ENCODE measurements around the gene DIS3L2. TPM values are rescaled to one million over a fixed set of nuclear protein-coding genes. Genes with fewer than 3 reads are reported as not detected.
"Not testable (repeated sequence)": the region's sequence is repeated elsewhere in the genome, so short reads cannot be mapped to it uniquely, and the experiment has no call there.

DIS3L2 gene
- total and polyA plus RNA-seq, 7 donors: 10.7 to 20.8 (median 16.0) TPM

DNA sequence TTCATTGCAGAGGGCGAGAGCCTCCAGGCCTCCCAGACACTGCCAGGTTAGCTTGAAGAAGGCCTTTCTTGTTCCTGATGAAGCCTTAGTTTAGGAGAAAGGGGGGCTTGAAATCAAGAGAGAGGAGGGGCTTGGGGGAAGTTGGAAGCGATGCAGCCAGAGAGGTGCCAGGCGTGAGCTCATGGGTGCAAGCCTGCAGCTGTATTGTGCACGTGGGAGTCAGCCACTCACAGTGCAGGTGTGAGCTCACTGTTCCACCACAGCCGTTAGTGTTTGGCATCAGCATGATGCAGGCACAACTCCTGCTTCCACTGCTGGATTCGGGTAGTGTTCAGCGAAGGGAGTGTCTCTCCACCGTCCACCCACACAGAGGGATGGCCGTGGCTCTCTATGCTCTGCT is 348.6 kb downstream of the DIS3L2 start:
- WGBS, 3 donors: 57 to 68% (median 66%) methylated on average over 9 of the region's 9 CpGs
- Histone ChIP-seq H3K4me3 (no peak overlapping the region), H3K4me1 (peaks cover 8% of the 10 kb centered on the region), H3K9me3 (peaks cover 11% of the 10 kb centered on the region), H3K36me3 (ENCODE audit: insufficient read depth in 1 of 2, low read depth in 1 of 2) (no peaks in the 10 kb centered on the region), H3K27me3 (ENCODE audit: insufficient read depth in 3 of 3, low read length in 2 of 3) (no peaks in the 10 kb centered on the region), H3K27ac (no peak overlapping the region)
- intact Hi-C loops (cut with DNase I): no loop called here
- TF ChIP-seq, protein P1, sequence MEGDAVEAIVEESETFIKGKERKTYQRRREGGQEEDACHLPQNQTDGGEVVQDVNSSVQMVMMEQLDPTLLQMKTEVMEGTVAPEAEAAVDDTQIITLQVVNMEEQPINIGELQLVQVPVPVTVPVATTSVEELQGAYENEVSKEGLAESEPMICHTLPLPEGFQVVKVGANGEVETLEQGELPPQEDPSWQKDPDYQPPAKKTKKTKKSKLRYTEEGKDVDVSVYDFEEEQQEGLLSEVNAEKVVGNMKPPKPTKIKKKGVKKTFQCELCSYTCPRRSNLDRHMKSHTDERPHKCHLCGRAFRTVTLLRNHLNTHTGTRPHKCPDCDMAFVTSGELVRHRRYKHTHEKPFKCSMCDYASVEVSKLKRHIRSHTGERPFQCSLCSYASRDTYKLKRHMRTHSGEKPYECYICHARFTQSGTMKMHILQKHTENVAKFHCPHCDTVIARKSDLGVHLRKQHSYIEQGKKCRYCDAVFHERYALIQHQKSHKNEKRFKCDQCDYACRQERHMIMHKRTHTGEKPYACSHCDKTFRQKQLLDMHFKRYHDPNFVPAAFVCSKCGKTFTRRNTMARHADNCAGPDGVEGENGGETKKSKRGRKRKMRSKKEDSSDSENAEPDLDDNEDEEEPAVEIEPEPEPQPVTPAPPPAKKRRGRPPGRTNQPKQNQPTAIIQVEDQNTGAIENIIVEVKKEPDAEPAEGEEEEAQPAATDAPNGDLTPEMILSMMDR (IDR thresholded peaks at IDR 0.05): no peak
- ATAC-seq: no peak
- DNase-seq: no peak

- WGBS, 3 donors: 35 to 57% (median 57%) methylated on average over 1 of the region's 1 CpG
- no peak for ATAC-seq
- no peak overlapping the region for H3K27ac ChIP-seq
Observed at GRCh38 chr2:232310696-232311095, 349.2 kb downstream of the DIS3L2 start.

GRCh38 chr2:232313645-232314044 is 352.1 kb downstream of the DIS3L2 start:
- H3K27me3 ChIP-seq (ENCODE audit: insufficient read depth in 3 of 3, low read length in 2 of 3); H3K27ac ChIP-seq; DNase-seq; H3K36me3 ChIP-seq (ENCODE audit: insufficient read depth in 1 of 2, low read depth in 1 of 2); ATAC-seq; H3K4me3 ChIP-seq; intact Hi-C loops (cut with DNase I): not testable (repeated sequence)
- Histone ChIP-seq H3K4me1 (peaks cover 31% of the 10 kb centered on the region), H3K9me3 (peaks cover 11% of the 10 kb centered on the region)
- WGBS, 3 donors: 94 to 100% (median 99%) methylated on average over 2 of the region's 2 CpGs

More at GRCh38 chr2:232310696-232311095, 349.2 kb downstream of the DIS3L2 start:
- no peaks in the 10 kb centered on the region for H3K36me3 ChIP-seq (ENCODE audit: insufficient read depth in 1 of 2, low read depth in 1 of 2)
- no peak for DNase-seq
- H3K4me1 ChIP-seq: peaks cover 14% of the 10 kb centered on the region
- H3K27me3 ChIP-seq (ENCODE audit: insufficient read depth in 3 of 3, low read length in 2 of 3): no peaks in the 10 kb centered on the region
- H3K9me3 ChIP-seq: peaks cover 11% of the 10 kb centered on the region
- H3K4me3 ChIP-seq: no peak overlapping the region
- TF ChIP-seq, protein P1 (IDR thresholded peaks at IDR 0.05): no peak
- intact Hi-C loops (cut with DNase I): no loop called here

DNA sequence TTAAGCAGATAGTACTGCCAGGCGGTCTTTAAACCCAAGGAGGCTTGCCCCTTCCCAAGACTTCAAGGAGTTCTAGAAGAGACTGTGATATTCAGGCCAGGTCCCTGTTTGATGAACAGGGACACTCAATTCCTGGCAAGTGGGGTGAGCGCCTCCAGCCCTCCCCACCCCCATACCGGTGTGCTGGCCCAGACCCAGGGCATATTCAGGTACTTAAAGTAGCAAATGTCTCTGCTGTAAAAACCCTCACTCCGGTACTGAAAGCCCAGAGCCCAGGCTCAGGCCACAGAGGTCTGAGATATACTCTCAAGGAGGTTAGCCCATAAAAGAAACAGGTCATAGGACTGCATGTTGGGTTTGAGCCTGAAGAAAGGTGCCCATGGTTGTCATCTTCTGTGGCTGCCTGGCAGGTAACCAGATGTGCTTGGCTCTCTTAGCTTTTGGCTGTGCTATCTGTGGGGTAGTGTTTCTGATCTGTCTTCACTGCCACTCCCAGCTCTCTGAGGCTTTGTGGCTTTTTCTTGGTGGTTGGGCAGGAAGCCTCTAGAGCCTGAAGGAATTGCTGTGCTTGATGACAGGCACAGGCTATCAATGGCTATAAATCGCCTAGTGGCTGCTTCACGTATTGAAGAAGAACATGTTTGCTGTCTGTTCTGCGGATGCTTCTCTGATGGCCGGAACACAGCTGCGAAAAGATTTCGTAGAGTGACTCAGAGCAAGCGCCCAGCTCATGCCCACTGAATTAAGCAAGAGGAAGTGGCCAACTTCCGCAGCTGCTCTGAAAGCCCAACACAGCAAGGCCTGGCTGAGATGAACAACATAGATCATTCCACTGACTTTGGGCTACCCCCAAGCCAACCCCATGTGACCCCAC is 353.8 kb downstream of the DIS3L2 start:
- peak overlapping the region; percentile 87 for H3K27ac ChIP-seq
- TF ChIP-seq, protein P1 (IDR thresholded peaks at IDR 0.05): peak; percentile 51
- intact Hi-C loops (cut with DNase I): no loop called here
- no peaks in the 10 kb centered on the region for H3K27me3 ChIP-seq (ENCODE audit: insufficient read depth in 3 of 3, low read length in 2 of 3)
- H3K4me1 ChIP-seq: peaks cover 31% of the 10 kb centered on the region
- H3K9me3 ChIP-seq: peaks cover 11% of the 10 kb centered on the region
- H3K4me3 ChIP-seq: peak overlapping the region; percentile 8
- DNase-seq (peak; percentile 75 to 87), ATAC-seq (peak; percentile 95 to 98 (median 95))
- WGBS, 3 donors: 30 to 37% (median 32%) methylated on average over 12 of the region's 12 CpGs
- no peaks in the 10 kb centered on the region for H3K36me3 ChIP-seq (ENCODE audit: insufficient read depth in 1 of 2, low read depth in 1 of 2)

DNA sequence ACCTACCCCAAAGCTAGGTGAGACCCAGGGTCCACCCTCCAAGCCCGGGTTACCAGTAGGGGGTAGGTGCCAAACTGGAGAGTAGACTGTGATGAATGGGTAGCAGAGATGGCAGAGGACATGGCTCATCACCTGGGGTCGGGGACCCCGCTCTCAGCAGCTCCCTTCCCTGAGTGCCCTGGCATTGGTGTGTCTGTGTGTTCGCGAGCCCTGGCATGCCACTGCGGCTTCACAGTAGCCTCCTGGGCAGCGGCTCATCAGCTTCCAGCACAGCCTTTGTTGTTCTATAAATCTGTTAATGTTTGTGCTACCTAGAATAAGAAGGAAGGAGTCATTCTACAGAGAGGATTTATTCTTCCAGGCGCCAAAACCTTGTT is 354.4 kb downstream of the DIS3L2 start:
- DNase-seq: peak in 1 of 2 donors; percentile 48
- intact Hi-C loops (cut with DNase I): no loop called here
- Histone ChIP-seq H3K27me3 (ENCODE audit: insufficient read depth in 3 of 3, low read length in 2 of 3) (no peaks in the 10 kb centered on the region), H3K4me1 (peaks cover 31% of the 10 kb centered on the region), H3K36me3 (ENCODE audit: insufficient read depth in 1 of 2, low read depth in 1 of 2) (no peaks in the 10 kb centered on the region), H3K9me3 (peaks cover 11% of the 10 kb centered on the region), H3K4me3 (peak overlapping the region; percentile 8), H3K27ac (peak overlapping the region; percentile 87)
- TF ChIP-seq, protein P1 (IDR thresholded peaks at IDR 0.05): no peak
- ATAC-seq: peak in 2 of 4 donors; percentile 36 to 40
- whole genome bisulfite sequencing, 3 donors: 31 to 61% (median 39%) methylated on average over 8 of the region's 8 CpGs
